Kidney (tissue), 14 donors: ENCODE results near the gene FAM181A. TPM values are rescaled to one million over a fixed set of nuclear protein-coding genes. Genes with fewer than 3 reads are reported as not detected.
A peak's percentile ranks its signal among the peaks of the same experiment; 100 is the strongest.

Experiments
- DNase-seq, 5 donors: peaks; one replicate each; pipeline ENCODE4 v3.0.0-alpha.2; 2013 to 2020
- FAIRE-seq: peaks from 2 replicates; lab custom pipeline; 2012; peaks lifted over from hg19 to GRCh38; lab: Jason Lieb, UNC
- H3K27ac ChIP-seq, 2 donors: one replicate each; pipeline ENCODE4 v1.7.0; 2013; ENCODE audit warnings: low read depth in 2 of 2, low read length in 2 of 2, inconsistent platforms in 1 of 2
- H3K27me3 ChIP-seq: one replicate; pipeline ENCODE4 v1.7.1; 2013; ENCODE audit warnings: low read length, inconsistent platforms; ENCODE audit not compliant: control insufficient read depth, insufficient read depth
- H3K36me3 ChIP-seq, 3 donors: one replicate each; pipeline versions ENCODE4 v1.7.0 to v1.7.1; 2013; ENCODE audit warnings: low read length in 3 of 3, control low read depth in 1 of 3, inconsistent platforms in 1 of 3; ENCODE audit not compliant: insufficient read depth in 3 of 3, control insufficient read depth in 2 of 3
- H3K4me1 ChIP-seq, 3 donors: one replicate each; pipeline versions ENCODE4 v1.7.0 to v1.7.1; 2013; ENCODE audit warnings: low read length in 3 of 3, inconsistent platforms in 1 of 3, low read depth in 1 of 3; ENCODE audit not compliant: control insufficient read depth in 2 of 3, insufficient read depth in 2 of 3
- H3K4me3 ChIP-seq, 3 donors: one replicate each; pipeline versions ENCODE4 v1.7.0 to v1.8.1; 2013; ENCODE audit warnings: low read length in 3 of 3, control low read depth in 1 of 3, inconsistent platforms in 1 of 3
- H3K9ac ChIP-seq, 3 donors: one replicate each; pipeline versions ENCODE4 v1.7.0 to v1.7.1; 2013; ENCODE audit warnings: low read length in 3 of 3, control low read depth in 1 of 3, inconsistent platforms in 1 of 3
- H3K9me3 ChIP-seq, 3 donors: one replicate each; pipeline versions ENCODE4 v1.7.0 to v1.7.1; 2013; ENCODE audit warnings: low read length in 3 of 3, control low read depth in 1 of 3, inconsistent platforms in 1 of 3; ENCODE audit not compliant: control insufficient read depth in 2 of 3, insufficient read depth in 1 of 3
- intact Hi-C: fragments of 100-400 bp; cut with DNase I; formaldehyde crosslinking; loops from one replicate; pipeline ENCODE4 v1.11.1; 2022
- polyA plus RNA-seq: library from polyadenylated mRNA; stranded (reverse); fragments of 350-450 nt; fragmentation: Illumina TruSeq; extraction: RNeasy Lipid Tissue Mini Kit (QIAGEN cat#74804); gene quantifications from one replicate; pipeline ENCODE4 v1.2.3, GENCODE V29; 2014; ENCODE audit warnings: low read depth, low replicate concordance; ENCODE audit not compliant: insufficient read depth
- total RNA-seq: library from RNA; stranded (reverse); fragmentation: NEBNext Ultra II Directional; extraction: Animal tissue kit (Norgen Biotek cat#: 25700); gene quantifications from one replicate; pipeline ENCODE4 v1.2.1, GENCODE V29; 2021
- TF ChIP-seq, protein P1 (sequence below): IDR thresholded peaks from 3 replicates; pipeline ENCODE4 v1.5.1; 2012; ENCODE audit warnings: mild to moderate bottlenecking, moderate library complexity, borderline replicate concordance; ENCODE audit not compliant: insufficient read depth; ENCODE audit errors: extremely low read depth
- donor health status: control.
- donor health status: control.
- donor health status: control.
- donor health status: control.
- donor health status: control.
- donor health status: DM: yes; HTN: yes; CAD: no.
- donor health status: Normal renal cell carcinoma (clear cell type).

FAM181A gene
- total and polyA plus RNA-seq, 2 donors from 2014 or later, result not detected

DNA sequence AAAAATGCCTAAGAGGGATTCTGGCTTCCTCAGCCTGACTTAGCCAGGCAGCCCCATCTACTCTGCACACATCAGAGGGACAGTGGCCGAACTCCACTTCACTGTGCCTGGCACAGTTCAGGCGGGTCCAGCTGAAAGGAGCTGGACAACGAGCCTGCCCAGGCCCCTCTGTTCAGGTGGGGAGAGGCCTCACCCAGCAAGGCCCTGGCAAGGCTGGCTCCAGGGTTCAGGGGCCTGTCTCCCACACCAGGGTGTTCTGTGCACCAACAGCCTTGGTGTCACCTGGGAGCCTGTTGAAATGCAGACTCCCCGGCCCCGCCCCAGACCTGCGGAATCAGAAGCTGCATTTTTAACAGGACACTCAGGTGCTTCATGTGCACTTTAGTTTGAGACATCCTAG, 9.8 kb downstream of the FAM181A start:
- Histone ChIP-seq H3K27ac (no peak overlapping the region), H3K4me3 (no peak overlapping the region), H3K9ac (no peak overlapping the region), H3K27me3 (peaks cover 13% of the 10 kb centered on the region), H3K36me3 (no peaks in the 10 kb centered on the region), H3K9me3 (no peaks in the 10 kb centered on the region), H3K4me1 (peaks cover 0 to 5% (median 0%) of the 10 kb centered on the region in 3 donors)
- no peak for DNase-seq
- FAIRE-seq, result no peak
- intact Hi-C loops, result loop anchor here (5.0 kb wide), 1 partner anchor 65 kb away; no protein-coding TSS in a partner anchor
- TF ChIP-seq, protein P1, sequence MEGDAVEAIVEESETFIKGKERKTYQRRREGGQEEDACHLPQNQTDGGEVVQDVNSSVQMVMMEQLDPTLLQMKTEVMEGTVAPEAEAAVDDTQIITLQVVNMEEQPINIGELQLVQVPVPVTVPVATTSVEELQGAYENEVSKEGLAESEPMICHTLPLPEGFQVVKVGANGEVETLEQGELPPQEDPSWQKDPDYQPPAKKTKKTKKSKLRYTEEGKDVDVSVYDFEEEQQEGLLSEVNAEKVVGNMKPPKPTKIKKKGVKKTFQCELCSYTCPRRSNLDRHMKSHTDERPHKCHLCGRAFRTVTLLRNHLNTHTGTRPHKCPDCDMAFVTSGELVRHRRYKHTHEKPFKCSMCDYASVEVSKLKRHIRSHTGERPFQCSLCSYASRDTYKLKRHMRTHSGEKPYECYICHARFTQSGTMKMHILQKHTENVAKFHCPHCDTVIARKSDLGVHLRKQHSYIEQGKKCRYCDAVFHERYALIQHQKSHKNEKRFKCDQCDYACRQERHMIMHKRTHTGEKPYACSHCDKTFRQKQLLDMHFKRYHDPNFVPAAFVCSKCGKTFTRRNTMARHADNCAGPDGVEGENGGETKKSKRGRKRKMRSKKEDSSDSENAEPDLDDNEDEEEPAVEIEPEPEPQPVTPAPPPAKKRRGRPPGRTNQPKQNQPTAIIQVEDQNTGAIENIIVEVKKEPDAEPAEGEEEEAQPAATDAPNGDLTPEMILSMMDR, result no peak

DNA sequence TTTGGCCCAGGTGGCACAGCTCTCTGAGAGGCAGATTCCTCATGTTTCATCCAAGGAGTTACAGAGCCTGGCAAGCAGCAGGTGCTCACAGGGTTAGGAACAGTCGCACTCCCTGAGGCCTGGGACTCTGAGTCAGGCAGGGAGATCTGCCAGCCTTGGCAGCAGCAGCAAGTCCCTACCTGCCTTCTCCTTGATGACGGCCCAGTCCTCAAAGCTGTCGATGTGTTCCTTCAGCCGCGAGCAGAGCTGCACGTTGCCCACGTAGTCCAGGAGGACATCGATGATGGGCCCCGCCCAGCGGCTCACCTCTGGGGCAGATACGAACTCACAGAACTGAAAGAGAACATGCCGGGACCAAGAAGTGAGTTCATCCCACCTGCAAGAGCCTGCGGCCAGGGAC, 10.4 kb downstream of the FAM181A start:
- FAIRE-seq (no peak), DNase-seq (no peak)
- Histone ChIP-seq H3K9ac (no peak overlapping the region), H3K27me3 (peaks cover 13% of the 10 kb centered on the region), H3K9me3 (no peaks in the 10 kb centered on the region), H3K27ac (no peak overlapping the region), H3K36me3 (no peaks in the 10 kb centered on the region), H3K4me3 (no peak overlapping the region), H3K4me1 (peaks cover 0 to 5% (median 0%) of the 10 kb centered on the region in 3 donors)
- intact Hi-C loops, result loop anchor here (5.0 kb wide), 1 partner anchor 65 kb away; no protein-coding TSS in a partner anchor
- TF ChIP-seq, protein P1, result no peak

DNA sequence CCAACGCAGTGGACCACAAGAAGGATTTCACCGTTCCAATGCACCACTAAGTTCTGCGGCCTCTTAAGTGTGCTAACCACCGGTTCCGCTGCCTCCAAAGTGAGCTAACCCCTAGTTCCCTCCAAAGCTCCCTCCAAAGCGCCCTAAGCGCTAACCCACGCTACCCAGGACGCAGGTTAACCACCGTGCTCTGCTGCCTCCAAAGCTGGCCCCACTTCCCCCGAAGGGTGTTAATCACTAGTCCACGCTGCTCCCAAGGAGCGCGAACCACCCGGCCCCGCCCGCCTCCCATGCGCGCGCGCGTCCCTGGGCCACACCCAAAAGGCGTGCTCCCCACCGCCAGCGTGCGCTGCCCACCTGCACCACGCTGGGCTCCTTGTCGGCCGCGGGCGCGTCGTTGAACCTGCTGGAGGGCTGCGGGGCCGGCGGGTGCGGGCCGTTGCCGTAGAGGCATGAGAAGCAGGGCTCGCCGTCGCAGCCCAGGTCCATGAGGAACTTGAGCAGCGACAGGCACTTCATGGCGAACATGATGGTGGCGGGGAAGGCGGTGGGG, 11.7 kb downstream of the FAM181A start:
- TF ChIP-seq, protein P1, result no peak
- H3K9me3 ChIP-seq, result no peaks in the 10 kb centered on the region
- intact Hi-C loops, result loop anchor here (5.0 kb wide), 1 partner anchor 63 kb away; no protein-coding TSS in a partner anchor
- H3K4me1 ChIP-seq, result peaks cover 0 to 5% (median 0%) of the 10 kb centered on the region in 3 donors
- no peaks in the 10 kb centered on the region for H3K36me3 ChIP-seq
- FAIRE-seq (no peak), DNase-seq (no peak)
- H3K27me3 ChIP-seq, result peaks cover 13% of the 10 kb centered on the region
- no peak overlapping the region for H3K9ac ChIP-seq
- peak overlapping the region in 1 of 3 donors; percentile 17 for H3K4me3 ChIP-seq
- no peak overlapping the region for H3K27ac ChIP-seq
